NCI-H2196 treated with DMSO at 0.1 percent for 48 hours (cell line): ENCODE data around the gene SLAMF1.
"Not testable (repeated sequence)": the region's sequence is repeated elsewhere in the genome, so short reads cannot be mapped to it uniquely, and the experiment has no call there.

Experiments used
- DNase-seq: peaks from one replicate; lab custom pipeline; 2025; ENCODE audit not compliant: unreplicated experiment; lab: John Stamatoyannopoulos, UW

SLAMF1 gene

GRCh38 chr1:160640359-160641123, 6.3 kb downstream of the SLAMF1 start:
- DNase-seq = no peak

DNA sequence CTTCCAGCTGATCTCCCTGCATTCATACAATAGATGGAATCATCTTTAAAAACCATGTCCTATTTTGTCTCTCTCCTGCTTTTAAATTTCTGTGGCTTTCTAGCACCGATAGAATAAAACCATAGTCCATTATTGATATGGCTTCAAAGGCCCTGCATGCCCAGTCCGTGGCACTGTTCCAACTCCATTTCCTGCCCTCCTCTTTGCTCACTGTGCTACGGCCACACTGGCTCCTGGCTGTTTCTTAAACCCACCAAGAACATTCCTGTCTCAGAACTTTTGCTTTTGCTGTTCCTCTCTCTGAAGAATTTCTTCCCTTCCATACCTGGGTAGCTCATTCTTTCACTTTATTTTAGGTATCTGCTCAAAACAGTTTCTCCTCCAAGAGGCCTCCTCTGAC, 7.2 kb downstream of the SLAMF1 start:
- DNase-seq = no peak

- no peak for DNase-seq
These were observed 7.9 kb downstream of the SLAMF1 start for GRCh38 chr1:160638926-160639325.

- no peak for DNase-seq
These were observed 8.3 kb downstream of the SLAMF1 start for GRCh38 chr1:160638540-160638857.

- DNase-seq = no peak
These were observed 8.9 kb downstream of the SLAMF1 start for GRCh38 chr1:160637821-160638539.

DNA sequence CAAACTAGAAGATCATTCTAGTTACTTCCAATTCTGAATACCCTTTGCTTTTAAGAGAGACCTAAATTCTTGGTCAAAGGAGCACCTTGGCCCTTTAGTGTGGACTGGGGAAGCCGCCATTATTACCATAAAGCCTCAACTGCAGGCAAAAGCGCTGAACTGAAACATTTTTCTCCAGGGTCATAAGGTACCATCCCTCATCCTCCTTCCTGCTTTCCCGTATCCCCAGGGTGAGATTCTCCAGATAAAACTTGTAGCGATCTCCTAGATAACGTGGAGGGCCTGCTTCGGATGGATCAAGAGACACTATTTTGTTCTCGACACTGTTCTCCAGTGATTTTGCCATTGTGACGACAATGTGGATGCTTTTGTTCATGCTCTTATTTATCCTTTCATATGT, 9.8 kb downstream of the SLAMF1 start:
- DNase-seq = no peak

DNA sequence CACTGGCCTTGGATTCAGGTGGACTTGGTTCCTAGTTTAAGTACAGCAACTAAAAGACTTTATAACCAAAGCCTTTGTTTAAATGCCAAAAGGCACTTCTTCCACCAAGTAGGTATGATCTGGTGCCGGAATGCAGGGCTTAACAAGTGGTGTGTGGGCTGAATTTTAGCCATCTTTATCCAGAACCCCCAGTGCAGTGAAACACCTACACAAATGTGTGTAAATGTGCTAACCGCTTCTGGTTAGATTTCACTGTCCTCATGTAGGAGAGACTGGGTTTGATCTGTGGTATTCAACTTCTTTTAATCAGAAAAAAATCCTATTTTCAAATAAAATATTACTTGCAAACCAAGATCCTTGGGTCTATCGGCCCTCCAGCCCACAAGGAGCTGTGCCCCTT, 10.3 kb downstream of the SLAMF1 start:
- no peak for DNase-seq

- DNase-seq = no peak
These were observed 10.8 kb downstream of the SLAMF1 start for GRCh38 chr1:160636076-160636475.

- no peak for DNase-seq
These were observed 12.0 kb downstream of the SLAMF1 start for GRCh38 chr1:160634543-160635491.

- no peak for DNase-seq
These were observed 13.4 kb downstream of the SLAMF1 start for GRCh38 chr1:160633330-160633903.

DNA sequence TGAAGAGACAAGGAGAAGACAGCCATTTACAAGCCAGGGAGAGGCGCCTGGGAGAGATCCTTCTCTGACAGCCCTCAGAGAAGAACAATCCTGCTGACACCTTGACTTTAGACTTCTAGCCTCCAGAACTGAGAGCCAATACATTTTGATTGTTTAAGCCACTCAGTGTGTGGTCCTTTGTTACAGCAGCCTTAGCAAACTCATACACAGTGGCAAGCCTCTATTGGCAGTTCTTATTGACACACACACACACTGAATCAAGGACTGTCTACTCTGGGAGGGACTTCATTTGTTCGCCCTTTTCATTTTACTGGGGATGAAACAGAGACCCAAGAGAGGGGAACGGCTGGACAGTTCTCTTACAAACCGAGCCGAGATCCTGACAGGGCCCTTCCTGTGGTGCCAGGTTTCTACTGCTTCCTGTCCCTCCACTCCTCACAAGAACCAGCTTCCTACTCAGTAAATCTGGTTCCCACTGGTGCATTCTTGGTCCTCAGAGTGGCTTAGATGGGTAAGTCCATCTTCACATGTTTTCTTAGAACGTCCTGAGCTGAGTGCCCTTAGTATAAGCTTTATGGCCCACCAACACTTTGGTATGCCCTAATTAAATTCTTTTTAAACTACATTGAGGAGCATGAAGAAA, 14.7 kb downstream of the SLAMF1 start:
- no peak for DNase-seq

- no peak for DNase-seq
These were observed 16.1 kb downstream of the SLAMF1 start for GRCh38 chr1:160630523-160631451.

DNA sequence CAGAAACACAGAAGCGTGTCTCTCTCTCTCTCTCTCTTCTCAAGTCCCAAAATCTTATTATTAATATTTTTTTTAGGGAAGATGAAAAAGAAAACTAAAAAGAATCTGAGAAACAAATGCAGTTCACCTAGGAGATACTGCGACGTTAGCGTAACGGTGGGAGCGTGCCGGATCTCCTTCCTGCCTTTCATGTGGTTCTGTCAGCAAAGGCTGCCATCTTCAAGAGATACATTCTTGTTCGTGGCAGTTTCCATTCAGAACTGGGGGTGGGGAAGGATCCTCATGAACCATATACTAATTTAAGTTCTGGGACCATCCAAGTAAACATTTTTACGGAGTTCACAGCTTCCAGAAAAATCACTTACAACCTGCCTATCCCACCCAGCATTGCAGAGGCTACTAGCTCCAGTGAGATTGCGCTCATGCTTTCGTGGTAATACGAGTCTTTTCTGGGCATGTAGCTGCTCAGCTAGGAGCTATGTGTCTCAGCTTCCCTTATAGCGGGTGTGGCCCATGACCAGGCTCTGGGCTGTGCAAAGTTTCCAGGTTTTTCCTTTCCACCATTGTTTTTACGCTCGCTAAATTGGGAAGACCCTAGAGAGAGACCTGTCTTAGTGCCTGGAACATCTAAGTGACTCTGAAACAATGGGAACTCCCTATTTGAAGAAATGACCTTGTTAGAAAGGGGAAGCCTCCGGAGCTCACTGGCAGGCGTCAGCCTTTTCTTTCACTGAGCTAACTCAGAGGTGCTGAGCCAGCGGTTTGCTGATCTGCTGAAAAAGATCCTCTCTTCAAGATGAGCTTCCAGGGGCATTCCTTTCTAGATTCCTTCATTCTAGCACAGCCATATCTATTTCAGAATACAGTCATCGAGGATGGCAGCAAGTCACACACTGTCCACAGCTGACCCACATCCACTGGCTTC, 17.3 kb downstream of the SLAMF1 start:
- DNase-seq = no peak

- DNase-seq = no peak
These were observed 18.0 kb downstream of the SLAMF1 start for GRCh38 chr1:160628799-160629263.

GRCh38 chr1:160627677-160628289, 19.1 kb downstream of the SLAMF1 start:
- DNase-seq = not testable (repeated sequence)

GRCh38 chr1:160626509-160627342, 20.1 kb downstream of the SLAMF1 start:
- no peak for DNase-seq
